HAP-1 (cell line): Measurements from ENCODE around the gene CTIF.
A peak's percentile ranks its signal among the peaks of the same experiment; 100 is the strongest.

Experiments used
- DNase-seq, 2 experiments: peaks; one replicate each; pipeline ENCODE4 v3.0.0-alpha.2; 2016 to 2020; ENCODE audit warnings: low spot score in 2 of 2
- H3K27me3 ChIP-seq: fragments of 250-450 bp; sonication (Bioruptor Pico); 2 replicates; pipeline ENCODE4 v1.5.1; 2020; ENCODE audit warnings: low read depth, mild to moderate bottlenecking, moderate library complexity
- H3K36me3 ChIP-seq: fragments of 250-450 bp; sonication (Bioruptor Pico); replicated peaks from 2 replicates; pipeline ENCODE4 v1.5.1; 2020; ENCODE audit warnings: mild to moderate bottlenecking
- H3K4me1 ChIP-seq: fragments of 250-450 bp; sonication (Bioruptor Pico); 2 replicates; pipeline ENCODE4 v1.5.1; 2020; ENCODE audit warnings: mild to moderate bottlenecking
- H3K4me3 ChIP-seq: fragments of 250-450 bp; sonication (Bioruptor Pico); 2 replicates; pipeline ENCODE4 v1.5.1; 2020; ENCODE audit warnings: mild to moderate bottlenecking, moderate library complexity
- H3K9me3 ChIP-seq: fragments of 250-450 bp; sonication (Bioruptor Pico); 2 replicates; pipeline ENCODE4 v1.5.1; 2020; ENCODE audit warnings: mild to moderate bottlenecking, moderate library complexity
- in situ Hi-C: fragments of 300-500 bp; cut with MboI; formaldehyde crosslinking; loops from 3 replicates; pipeline ENCODE4 v1.14.3; 2020; ENCODE audit warnings: low sequenced_read_pairs, inconsistent platforms, mixed read lengths

The CTIF gene

GRCh38 chr18:48567388-48567787 lies 28.6 kb downstream of the CTIF start:
- Histone ChIP-seq H3K9me3 (no peaks in the 10 kb centered on the region), H3K36me3 (no peaks in the 10 kb centered on the region), H3K4me1 (peaks cover 6% of the 10 kb centered on the region), H3K4me3 (no peak overlapping the region), H3K27me3 (no peaks in the 10 kb centered on the region)
- in situ Hi-C loops = no loop called here
- DNase-seq = no peak

- H3K27me3 ChIP-seq = no peaks in the 10 kb centered on the region
- in situ Hi-C loops = no loop called here
- no peaks in the 10 kb centered on the region for H3K9me3 ChIP-seq
- H3K4me3 ChIP-seq = no peak overlapping the region
- no peak for DNase-seq
- H3K4me1 ChIP-seq = peaks cover 6% of the 10 kb centered on the region
- H3K36me3 ChIP-seq = no peaks in the 10 kb centered on the region
Observed at GRCh38 chr18:48569139-48569914, 30.5 kb downstream of the CTIF start.

DNA sequence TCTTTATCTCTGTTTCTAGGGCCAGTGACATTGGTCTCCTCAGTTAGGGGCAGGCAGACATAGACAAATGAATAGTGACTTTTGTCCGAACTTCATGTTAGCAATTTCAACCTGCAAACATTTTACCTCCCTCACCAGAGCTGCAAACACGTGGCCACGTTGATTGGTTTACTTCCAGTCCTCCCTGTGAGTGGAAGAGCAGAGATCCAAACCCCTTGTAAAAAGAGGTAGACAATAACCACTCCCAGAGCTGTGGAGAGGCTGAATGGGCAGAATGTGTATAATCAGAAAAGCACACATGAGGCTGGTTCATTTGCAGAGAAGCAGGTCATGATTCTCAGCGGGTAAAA lies 31.1 kb downstream of the CTIF start:
- Histone ChIP-seq H3K4me3 (no peak overlapping the region), H3K4me1 (peaks cover 6% of the 10 kb centered on the region), H3K9me3 (no peaks in the 10 kb centered on the region), H3K27me3 (no peaks in the 10 kb centered on the region), H3K36me3 (no peaks in the 10 kb centered on the region)
- in situ Hi-C loops = no loop called here
- DNase-seq = peak; percentile 29 to 52

DNA sequence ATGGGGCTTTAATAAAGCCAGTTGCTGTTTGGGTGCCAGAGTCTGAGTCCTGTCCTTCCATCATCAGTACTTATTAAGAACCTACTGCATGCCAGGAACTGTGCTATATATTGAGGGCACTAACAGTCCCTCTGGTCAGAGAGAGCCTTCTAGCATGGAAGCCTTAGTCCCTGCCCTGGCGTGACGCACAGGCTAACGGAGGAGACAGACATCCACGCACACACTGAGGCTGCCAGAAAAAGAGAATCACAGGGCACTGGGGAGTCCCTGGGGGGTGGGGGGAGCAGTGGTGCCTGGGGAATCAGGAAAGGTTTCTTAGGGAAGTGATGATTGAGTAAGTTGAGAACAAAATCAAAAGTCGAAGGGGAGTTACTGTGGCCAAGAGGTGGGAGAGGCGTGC lies 31.5 kb downstream of the CTIF start:
- in situ Hi-C loops = no loop called here
- H3K27me3 ChIP-seq = no peaks in the 10 kb centered on the region
- H3K4me3 ChIP-seq = no peak overlapping the region
- no peak for DNase-seq
- no peaks in the 10 kb centered on the region for H3K36me3 ChIP-seq
- peaks cover 6% of the 10 kb centered on the region for H3K4me1 ChIP-seq
- no peaks in the 10 kb centered on the region for H3K9me3 ChIP-seq

GRCh38 chr18:48571639-48572384 lies 33.0 kb downstream of the CTIF start:
- H3K27me3 ChIP-seq = no peaks in the 10 kb centered on the region
- H3K4me3 ChIP-seq = no peak overlapping the region
- no peaks in the 10 kb centered on the region for H3K9me3 ChIP-seq
- H3K4me1 ChIP-seq = peaks cover 6% of the 10 kb centered on the region
- no peaks in the 10 kb centered on the region for H3K36me3 ChIP-seq
- in situ Hi-C loops = no loop called here
- no peak for DNase-seq

DNA sequence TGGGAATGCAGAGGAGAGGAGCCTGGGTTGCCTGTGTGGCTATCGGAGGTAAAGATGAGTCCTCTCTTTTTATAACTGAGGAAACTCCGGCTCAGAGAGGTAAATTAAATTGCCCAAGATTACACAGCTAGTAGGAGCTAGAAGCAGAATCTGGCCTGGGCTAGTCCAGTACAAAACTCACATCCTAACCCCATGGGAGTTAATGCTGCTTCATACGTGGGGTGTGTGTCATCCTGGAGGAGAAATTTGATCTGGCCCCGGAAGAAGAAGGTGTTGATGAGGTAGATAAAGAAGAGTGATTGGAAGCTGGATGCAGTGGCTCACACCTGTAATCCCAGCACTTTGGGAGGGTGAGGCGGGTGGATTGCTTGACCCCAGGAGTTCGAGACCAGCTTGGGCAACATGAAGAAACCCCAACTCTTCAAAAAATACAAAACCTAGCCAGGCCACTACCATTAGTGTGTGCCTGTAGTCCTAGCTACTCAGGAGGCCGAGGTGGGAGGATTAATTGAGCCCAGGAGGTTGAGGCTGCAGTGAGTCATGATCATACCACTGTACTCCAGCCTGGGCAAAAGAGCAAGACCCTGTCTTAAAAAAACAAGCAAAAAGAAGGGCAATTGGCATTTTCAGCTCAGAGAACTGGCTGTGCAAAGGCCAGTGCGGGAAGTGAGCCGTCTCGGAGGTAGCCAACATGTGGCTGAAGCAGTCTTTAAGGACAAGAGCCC lies 33.7 kb downstream of the CTIF start:
- Histone ChIP-seq H3K9me3 (no peaks in the 10 kb centered on the region), H3K4me3 (no peak overlapping the region), H3K4me1 (peaks cover 6% of the 10 kb centered on the region), H3K36me3 (no peaks in the 10 kb centered on the region), H3K27me3 (no peaks in the 10 kb centered on the region)
- in situ Hi-C loops = no loop called here
- no peak for DNase-seq

- Histone ChIP-seq H3K9me3 (no peaks in the 10 kb centered on the region), H3K4me1 (peaks cover 6% of the 10 kb centered on the region), H3K36me3 (no peaks in the 10 kb centered on the region), H3K27me3 (no peaks in the 10 kb centered on the region), H3K4me3 (no peak overlapping the region)
- in situ Hi-C loops = no loop called here
- no peak for DNase-seq
Observed at GRCh38 chr18:48573632-48574283, 34.9 kb downstream of the CTIF start.

DNA sequence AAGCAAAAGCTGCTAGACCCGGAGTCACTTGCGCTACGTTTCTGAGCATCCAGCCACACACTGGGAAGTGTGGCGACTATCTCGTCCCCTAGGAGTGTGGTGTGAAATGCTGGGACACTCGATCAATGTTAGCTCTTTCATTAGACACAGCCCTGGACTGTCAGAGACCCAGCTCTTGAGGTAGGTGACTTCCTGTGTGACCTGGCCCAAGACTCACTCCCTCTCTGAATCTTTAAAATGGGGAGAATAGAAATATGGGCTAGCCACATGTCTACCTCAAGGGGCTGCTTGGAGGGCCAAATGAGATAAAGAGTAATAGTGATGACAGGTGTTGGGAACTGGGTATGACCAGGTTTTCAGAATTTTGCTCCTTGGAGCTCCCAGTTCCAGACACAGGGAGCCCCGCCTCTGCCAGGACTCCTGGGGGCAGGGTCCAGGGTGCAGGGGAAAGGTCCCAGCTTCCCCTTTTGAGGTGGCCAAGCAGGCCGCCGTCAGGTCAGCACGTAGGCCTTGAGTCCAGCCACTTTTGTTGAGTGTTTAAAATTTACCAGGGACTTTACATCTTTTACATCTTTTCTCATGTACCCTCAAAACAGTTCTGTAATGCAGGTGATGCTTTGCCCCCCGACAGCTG lies 36.0 kb downstream of the CTIF start:
- DNase-seq = no peak
- Histone ChIP-seq H3K27me3 (no peaks in the 10 kb centered on the region), H3K4me1 (peaks cover 5% of the 10 kb centered on the region), H3K9me3 (no peaks in the 10 kb centered on the region), H3K36me3 (no peaks in the 10 kb centered on the region), H3K4me3 (no peak overlapping the region)
- in situ Hi-C loops = no loop called here

DNA sequence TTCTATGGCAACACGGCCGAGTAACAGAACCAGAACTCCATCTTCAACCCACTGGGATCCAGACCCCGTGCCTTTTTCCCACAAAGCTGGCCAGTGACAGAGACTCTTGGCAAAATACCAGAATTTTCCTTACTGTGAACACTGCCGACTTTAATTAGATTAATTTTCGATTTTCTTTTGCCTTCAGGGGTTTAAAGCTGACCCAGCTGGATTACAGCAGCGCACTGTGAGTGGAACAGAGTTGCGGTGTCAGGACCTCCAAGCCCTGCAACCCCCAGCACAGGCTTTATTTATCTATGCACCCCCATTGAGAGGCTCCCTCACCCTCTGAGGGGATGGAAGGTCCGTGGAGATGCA lies 36.4 kb downstream of the CTIF start:
- no peaks in the 10 kb centered on the region for H3K27me3 ChIP-seq
- in situ Hi-C loops = no loop called here
- no peaks in the 10 kb centered on the region for H3K36me3 ChIP-seq
- DNase-seq = no peak
- H3K9me3 ChIP-seq = no peaks in the 10 kb centered on the region
- H3K4me1 ChIP-seq = no peaks in the 10 kb centered on the region; the same call in 1 of the 2 replicates
- no peak overlapping the region for H3K4me3 ChIP-seq

DNA sequence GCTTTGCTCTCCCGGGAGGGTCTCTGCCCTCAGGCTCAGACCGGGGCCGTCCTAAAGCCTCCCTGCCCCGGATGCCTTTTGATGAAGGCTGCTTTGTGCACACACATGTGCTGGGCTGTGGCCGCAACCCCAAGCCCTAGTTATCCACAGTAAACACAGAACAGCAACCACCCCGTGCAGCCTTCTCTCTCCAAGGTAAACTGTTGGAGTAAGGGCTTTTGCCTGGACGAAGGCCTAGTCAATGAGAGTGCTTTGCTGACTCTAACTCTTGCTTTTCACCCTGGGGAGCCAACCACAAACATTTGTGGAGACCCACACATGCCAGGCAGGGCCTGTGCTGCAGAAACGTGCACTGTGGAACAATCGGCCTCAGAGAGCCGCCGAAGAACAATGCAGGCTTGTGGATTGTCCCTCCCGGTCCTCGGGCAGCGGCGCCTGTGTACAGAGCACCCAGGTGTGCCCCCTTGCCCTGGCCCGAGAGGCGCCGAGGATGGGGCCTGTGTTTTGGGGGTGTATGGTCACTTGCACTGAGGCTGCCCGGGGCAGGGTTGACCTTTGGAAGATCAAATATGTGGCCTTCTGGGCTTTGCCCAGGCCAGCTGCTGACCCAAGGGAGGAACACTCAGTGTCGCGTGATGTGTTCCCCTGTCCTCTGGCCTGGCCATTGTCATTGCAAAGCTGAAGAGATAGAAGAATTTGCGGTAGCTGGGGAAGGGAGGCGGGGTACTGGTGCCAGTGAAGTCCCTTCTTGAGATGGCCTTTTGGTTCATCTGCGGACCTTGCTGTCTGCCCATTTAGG lies 37.0 kb downstream of the CTIF start:
- Histone ChIP-seq H3K9me3 (no peaks in the 10 kb centered on the region), H3K36me3 (no peaks in the 10 kb centered on the region), H3K4me3 (no peak overlapping the region), H3K27me3 (no peaks in the 10 kb centered on the region), H3K4me1 (no peaks in the 10 kb centered on the region)
- in situ Hi-C loops = no loop called here
- no peak for DNase-seq

DNA sequence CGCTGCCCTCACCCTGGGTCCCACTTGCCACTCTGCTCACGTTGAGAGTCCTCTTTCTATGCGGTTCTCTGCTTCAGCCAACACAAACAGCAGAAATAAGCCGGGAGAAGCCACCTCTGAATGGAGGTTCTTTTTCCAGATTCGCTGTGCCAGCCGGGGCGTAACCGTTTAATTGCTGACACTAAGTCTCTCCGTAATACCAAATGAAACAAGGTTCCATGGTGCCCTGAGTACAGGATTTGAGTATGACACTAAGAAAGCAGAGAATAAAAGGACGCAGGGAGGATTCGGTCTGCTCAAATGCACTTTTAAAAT lies 37.6 kb downstream of the CTIF start:
- no peaks in the 10 kb centered on the region for H3K27me3 ChIP-seq

DNA sequence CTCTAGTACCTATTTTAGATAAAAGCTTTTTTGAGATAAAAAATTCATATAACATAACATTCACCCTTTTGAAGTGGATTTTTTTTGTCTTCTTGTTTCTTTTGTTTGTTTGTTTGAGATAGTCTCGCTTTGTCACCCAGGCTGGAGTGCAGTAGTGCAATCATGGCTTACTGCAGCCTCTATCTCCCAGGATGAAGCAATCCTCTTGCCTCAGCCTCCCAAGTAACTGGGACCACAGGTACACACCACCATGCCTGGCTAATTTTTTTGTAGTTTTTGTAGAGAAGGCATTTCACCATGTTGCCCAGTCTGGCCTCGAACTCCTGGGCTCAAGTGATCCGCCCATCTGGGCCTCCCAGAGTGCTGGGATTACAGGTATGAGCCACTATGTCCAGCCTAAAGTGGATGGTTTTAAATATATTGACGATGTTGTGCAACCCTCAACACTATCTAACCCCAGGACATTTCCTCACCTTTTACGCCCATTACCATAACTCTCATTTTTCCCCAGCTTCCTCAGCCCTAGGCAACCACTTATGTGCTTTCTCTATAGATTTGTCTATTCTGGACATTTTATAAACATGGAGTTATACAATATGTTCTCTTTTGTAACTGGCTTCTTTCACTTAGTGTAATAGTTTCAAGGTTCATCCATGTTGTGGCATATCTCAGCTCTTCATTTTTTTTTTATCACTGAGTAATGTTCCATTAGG lies 38.8 kb downstream of the CTIF start:
- no peak overlapping the region for H3K4me3 ChIP-seq
- no peaks in the 10 kb centered on the region for H3K9me3 ChIP-seq
- H3K27me3 ChIP-seq = no peaks in the 10 kb centered on the region
- no peak for DNase-seq
- H3K36me3 ChIP-seq = no peaks in the 10 kb centered on the region
- in situ Hi-C loops = no loop called here
- H3K4me1 ChIP-seq = no peaks in the 10 kb centered on the region

More for the DNA sequence above, 37.6 kb downstream of the CTIF start:
- no peaks in the 10 kb centered on the region for H3K4me1 ChIP-seq
- H3K4me3 ChIP-seq = no peak overlapping the region
- H3K9me3 ChIP-seq = no peaks in the 10 kb centered on the region
- in situ Hi-C loops = no loop called here
- no peaks in the 10 kb centered on the region for H3K36me3 ChIP-seq
- DNase-seq = no peak
